Posterior cingulate gyrus (tissue), 11 donors: Measurements from ENCODE around the gene TMED1.

Source experiments
- DNase-seq, 10 donors: peaks; one replicate each; pipeline versions ENCODE4 v3.0.0 to v3.0.0-alpha.2; 2020 to 2021; ENCODE audit warnings: mixed read lengths in 3 of 10
- intact Hi-C: fragments of 100-400 bp; cut with DNase I; formaldehyde crosslinking; loops from one replicate; pipeline ENCODE4 v1.15.1; 2023

The TMED1 gene

GRCh38 chr19:10782795-10783194 lies 53.2 kb downstream of the TMED1 start:
- intact Hi-C loops, result no loop called here
- DNase-seq, result no peak
